PC-9 (cell line): ENCODE measurements around the gene PRDM16.

Experiments
- EZH2 ChIP-seq: fragments of 200-600 bp; sonication (generic); IDR thresholded peaks from 2 replicates; pipeline ENCODE4 v1.8.0; 2017; ENCODE audit warnings: antibody characterized with exemption, low read depth
- TF ChIP-seq, protein P1 (sequence below): fragments of 200-600 bp; sonication (generic); conservative IDR thresholded peaks from 2 replicates; pipeline ENCODE4 v1.6.1; 2017; ENCODE audit warnings: mixed run types, antibody characterized with exemption, mild to moderate bottlenecking, moderate library complexity

DNA sequence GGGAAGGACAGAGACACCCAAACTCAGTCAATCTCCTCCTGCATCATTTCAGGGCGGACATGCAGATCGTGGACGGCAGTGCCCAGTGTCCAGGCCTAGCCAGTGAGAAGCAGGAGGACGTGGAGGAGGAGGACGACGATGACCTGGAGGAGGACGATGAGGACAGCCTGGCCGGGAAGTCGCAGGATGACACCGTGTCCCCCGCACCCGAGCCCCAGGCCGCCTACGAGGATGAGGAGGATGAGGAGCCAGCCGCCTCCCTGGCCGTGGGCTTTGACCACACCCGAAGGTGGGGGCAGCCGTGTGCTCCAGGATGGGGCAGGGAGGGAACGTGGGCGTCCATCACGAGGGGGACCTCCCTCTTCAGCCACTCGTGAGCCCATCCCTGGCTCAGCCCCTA is 361.8 kb downstream of the PRDM16 start:
- TF ChIP-seq, protein P1, sequence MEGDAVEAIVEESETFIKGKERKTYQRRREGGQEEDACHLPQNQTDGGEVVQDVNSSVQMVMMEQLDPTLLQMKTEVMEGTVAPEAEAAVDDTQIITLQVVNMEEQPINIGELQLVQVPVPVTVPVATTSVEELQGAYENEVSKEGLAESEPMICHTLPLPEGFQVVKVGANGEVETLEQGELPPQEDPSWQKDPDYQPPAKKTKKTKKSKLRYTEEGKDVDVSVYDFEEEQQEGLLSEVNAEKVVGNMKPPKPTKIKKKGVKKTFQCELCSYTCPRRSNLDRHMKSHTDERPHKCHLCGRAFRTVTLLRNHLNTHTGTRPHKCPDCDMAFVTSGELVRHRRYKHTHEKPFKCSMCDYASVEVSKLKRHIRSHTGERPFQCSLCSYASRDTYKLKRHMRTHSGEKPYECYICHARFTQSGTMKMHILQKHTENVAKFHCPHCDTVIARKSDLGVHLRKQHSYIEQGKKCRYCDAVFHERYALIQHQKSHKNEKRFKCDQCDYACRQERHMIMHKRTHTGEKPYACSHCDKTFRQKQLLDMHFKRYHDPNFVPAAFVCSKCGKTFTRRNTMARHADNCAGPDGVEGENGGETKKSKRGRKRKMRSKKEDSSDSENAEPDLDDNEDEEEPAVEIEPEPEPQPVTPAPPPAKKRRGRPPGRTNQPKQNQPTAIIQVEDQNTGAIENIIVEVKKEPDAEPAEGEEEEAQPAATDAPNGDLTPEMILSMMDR: no peak
- TF ChIP-seq EZH2: no peak
